Mesenchymal stem cell (in vitro differentiated cells and primary cell): ENCODE results near the gene TOX2.

ENCODE experiments used
- DNase-seq: peaks from one replicate; pipeline ENCODE4 v3.0.0-alpha.2; 2013
- H2AFZ ChIP-seq: one replicate; pipeline ENCODE4 v1.6.1; 2013; ENCODE audit warnings: low read depth, mild to moderate bottlenecking, control low read depth, inconsistent platforms, low read length, moderate library complexity
- H2AK5ac ChIP-seq: 2 replicates; pipeline ENCODE4 v1.6.1; 2013; ENCODE audit warnings: low read length, moderate library complexity, mild to moderate bottlenecking, inconsistent platforms; ENCODE audit not compliant: severe bottlenecking
- H2BK120ac ChIP-seq: one replicate; pipeline ENCODE4 v1.6.1; 2013; ENCODE audit warnings: low read depth, mild to moderate bottlenecking, inconsistent platforms, low read length, moderate library complexity
- H2BK12ac ChIP-seq, 2 experiments: one replicate each; pipeline ENCODE4 v1.6.1; 2013; ENCODE audit warnings: inconsistent platforms in 2 of 2, low read length in 2 of 2, mild to moderate bottlenecking in 2 of 2, moderate library complexity in 2 of 2, control low read depth in 1 of 2
- H2BK15ac ChIP-seq: one replicate; pipeline ENCODE4 v1.6.1; 2013; ENCODE audit warnings: mild to moderate bottlenecking, low read depth, inconsistent platforms; ENCODE audit not compliant: poor library complexity, severe bottlenecking
- H2BK5ac ChIP-seq: 2 replicates; pipeline ENCODE4 v1.6.1; 2013; ENCODE audit warnings: low read depth, mild to moderate bottlenecking, low read length, control low read depth, inconsistent platforms; ENCODE audit not compliant: poor library complexity, severe bottlenecking
- H3K14ac ChIP-seq, 2 experiments: one replicate each; pipeline ENCODE4 v1.6.1; 2013; ENCODE audit warnings: inconsistent platforms in 2 of 2, low read length in 2 of 2, control low read depth in 1 of 2, mild to moderate bottlenecking in 1 of 2, moderate library complexity in 1 of 2
- H3K18ac ChIP-seq, 2 experiments: one replicate each; pipeline ENCODE4 v1.6.1; 2013; ENCODE audit warnings: inconsistent platforms in 2 of 2, low read length in 2 of 2, control low read depth in 1 of 2, low read depth in 1 of 2, mild to moderate bottlenecking in 1 of 2
- H3K23ac ChIP-seq, 2 experiments: one replicate each; pipeline ENCODE4 v1.6.1; 2013; ENCODE audit warnings: inconsistent platforms in 2 of 2, low read length in 2 of 2, mild to moderate bottlenecking in 2 of 2, moderate library complexity in 2 of 2, control low read depth in 1 of 2
- H3K27ac ChIP-seq: 2 replicates; pipeline ENCODE4 v1.5.1; 2013; ENCODE audit warnings: mild to moderate bottlenecking, moderate library complexity, low read length, control low read depth, inconsistent platforms; ENCODE audit not compliant: poor library complexity, severe bottlenecking
- H3K27me3 ChIP-seq, 2 experiments: 2 replicates each; pipeline versions ENCODE4 v1.6.1 to v1.7.0; 2013; ENCODE audit warnings: low read length in 2 of 2, mild to moderate bottlenecking in 2 of 2, moderate library complexity in 2 of 2, control low read depth in 1 of 2, inconsistent platforms in 1 of 2; ENCODE audit not compliant: control insufficient read depth in 1 of 2, insufficient read depth in 1 of 2
- H3K36me3 ChIP-seq, 2 experiments: 2 replicates each; pipeline versions ENCODE4 v1.6.1 to v1.7.0; 2013; ENCODE audit warnings: low read length in 2 of 2, control low read depth in 1 of 2, inconsistent platforms in 1 of 2, low read depth in 1 of 2, mild to moderate bottlenecking in 1 of 2; ENCODE audit not compliant: insufficient read depth in 2 of 2, control insufficient read depth in 1 of 2
- H3K4ac ChIP-seq, 2 experiments: one replicate each; pipeline ENCODE4 v1.6.1; 2013; ENCODE audit warnings: inconsistent platforms in 2 of 2, low read length in 2 of 2, mild to moderate bottlenecking in 2 of 2, moderate library complexity in 2 of 2, control low read depth in 1 of 2, low read depth in 1 of 2
- H3K4me1 ChIP-seq: 2 replicates; pipeline ENCODE4 v1.6.1; 2013; ENCODE audit warnings: low read depth, low read length, control low read depth; ENCODE audit not compliant: control insufficient read depth, insufficient read depth
- H3K4me2 ChIP-seq: 2 replicates; pipeline ENCODE4 v1.6.1; 2013; ENCODE audit warnings: low read length, mild to moderate bottlenecking, inconsistent platforms; ENCODE audit not compliant: poor library complexity, severe bottlenecking
- H3K4me3 ChIP-seq, 2 experiments: 2 replicates each; pipeline versions ENCODE4 v1.5.1 to v1.7.0; 2013; ENCODE audit warnings: low read length in 2 of 2, mild to moderate bottlenecking in 2 of 2, control low read depth in 1 of 2, low read depth in 1 of 2; ENCODE audit not compliant: insufficient read depth in 1 of 2
- H3K79me1 ChIP-seq: replicated peaks from 2 replicates; pipeline ENCODE4 v1.6.1; 2013; ENCODE audit warnings: mild to moderate bottlenecking, control low read depth, low read length, inconsistent platforms; ENCODE audit not compliant: poor library complexity, severe bottlenecking
- H3K9ac ChIP-seq: 2 replicates; pipeline ENCODE4 v1.7.0; 2013; ENCODE audit warnings: mild to moderate bottlenecking, low read length, moderate library complexity
- H3K9me3 ChIP-seq: 2 replicates; pipeline ENCODE4 v1.7.0; 2013; ENCODE audit warnings: mild to moderate bottlenecking, low read length; ENCODE audit not compliant: control insufficient read depth
- H4K8ac ChIP-seq: one replicate; pipeline ENCODE4 v1.6.1; 2013; ENCODE audit warnings: inconsistent platforms, mild to moderate bottlenecking, low read length, moderate library complexity
- H4K91ac ChIP-seq: one replicate; pipeline ENCODE4 v1.6.1; 2013; ENCODE audit warnings: mild to moderate bottlenecking, low read length, inconsistent platforms
- WGBS: methylation state at CpG from one replicate; pipeline ENCODE4 v1.1.7; 2013; ENCODE audit warnings: mixed read lengths; 5-methylcytosine and 5-hydroxymethylcytosine counted together

Gene TOX2

GRCh38 chr20:43920797-43921196 lies 6.1 kb downstream of the TOX2 start:
- Histone ChIP-seq H3K4me2 (no peak overlapping the region), H2BK120ac (no peak overlapping the region), H3K18ac (no peak overlapping the region), H4K91ac (no peak overlapping the region), H3K79me1 (no peaks in the 10 kb centered on the region), H3K9ac (no peak overlapping the region), H2BK15ac (no peak overlapping the region), H3K4me3 (no peak overlapping the region), H2BK12ac (no peak overlapping the region), H3K23ac (no peak overlapping the region), H4K8ac (no peak overlapping the region), H3K14ac (no peak overlapping the region), H3K9me3 (no peaks in the 10 kb centered on the region), H2AK5ac (no peak overlapping the region), H2AFZ (no peak overlapping the region), H3K27ac (no peak overlapping the region), H3K36me3 (no peaks in the 10 kb centered on the region), H3K4ac (no peak overlapping the region), H3K27me3 (peaks cover 6 to 85% of the 10 kb centered on the region in 2 experiments), H3K4me1 (peaks cover 6% of the 10 kb centered on the region), H2BK5ac (no peak overlapping the region)
- WGBS, result 97% methylated on average over 4 of the region's 4 CpGs
- no peak for DNase-seq

- Histone ChIP-seq H3K4me1 (peaks cover under 1% of the 10 kb centered on the region), H2AK5ac (no peak overlapping the region), H3K18ac (no peak overlapping the region), H3K4me3 (no peak overlapping the region), H3K79me1 (no peaks in the 10 kb centered on the region), H3K27me3 (peaks cover 6 to 85% of the 10 kb centered on the region in 2 experiments), H3K9me3 (no peaks in the 10 kb centered on the region), H3K4ac (no peak overlapping the region), H3K14ac (no peak overlapping the region), H2BK15ac (no peak overlapping the region), H3K4me2 (no peak overlapping the region), H3K23ac (no peak overlapping the region), H4K8ac (no peak overlapping the region), H3K36me3 (no peaks in the 10 kb centered on the region), H3K27ac (no peak overlapping the region), H4K91ac (no peak overlapping the region), H2BK12ac (no peak overlapping the region), H2BK120ac (no peak overlapping the region), H2BK5ac (no peak overlapping the region), H2AFZ (no peak overlapping the region), H3K9ac (no peak overlapping the region)
- 88% methylated on average over 2 of the region's 2 CpGs for WGBS
- no peak for DNase-seq
These were observed 6.7 kb downstream of the TOX2 start for GRCh38 chr20:43921227-43921780.

GRCh38 chr20:43922614-43923013 lies 8.0 kb downstream of the TOX2 start:
- Histone ChIP-seq H3K27me3 (peaks cover 6 to 83% of the 10 kb centered on the region in 2 experiments), H3K36me3 (no peaks in the 10 kb centered on the region), H4K91ac (no peak overlapping the region), H2AK5ac (no peak overlapping the region), H3K4ac (no peak overlapping the region), H3K23ac (no peak overlapping the region), H3K9ac (no peak overlapping the region), H3K9me3 (no peaks in the 10 kb centered on the region), H2BK12ac (no peak overlapping the region), H2BK5ac (no peak overlapping the region), H2BK120ac (no peak overlapping the region), H2BK15ac (no peak overlapping the region), H3K27ac (no peak overlapping the region), H3K4me2 (no peak overlapping the region), H2AFZ (no peak overlapping the region), H3K79me1 (no peaks in the 10 kb centered on the region), H3K4me3 (no peak overlapping the region), H3K18ac (no peak overlapping the region), H4K8ac (no peak overlapping the region), H3K4me1 (no peaks in the 10 kb centered on the region), H3K14ac (no peak overlapping the region)
- 93% methylated on average over 2 of the region's 2 CpGs for WGBS
- no peak for DNase-seq

DNA sequence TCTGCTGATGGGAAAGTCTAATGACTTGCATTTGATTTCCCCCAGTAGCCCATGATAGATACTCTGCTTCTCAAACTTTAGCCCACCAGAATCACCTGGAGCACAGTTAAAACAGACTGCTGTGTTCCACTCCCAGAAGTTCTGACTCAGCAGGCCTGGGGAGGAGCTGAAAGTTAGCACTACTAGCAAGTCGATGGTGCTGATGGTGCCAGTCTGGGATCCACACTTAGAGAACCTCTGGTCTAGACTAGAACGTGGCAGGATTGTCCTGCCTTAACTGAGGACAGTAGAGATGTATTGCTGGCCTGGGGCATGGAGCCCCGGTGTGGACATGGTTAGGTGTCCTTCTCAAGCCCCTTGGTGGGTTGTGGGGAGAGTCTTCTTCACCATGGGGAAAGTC lies 8.7 kb downstream of the TOX2 start:
- no peak overlapping the region for H4K91ac ChIP-seq
- no peak overlapping the region for H2BK120ac ChIP-seq
- no peak overlapping the region for H2BK15ac ChIP-seq
- H2AK5ac ChIP-seq, result no peak overlapping the region
- H3K9ac ChIP-seq, result no peak overlapping the region
- no peaks in the 10 kb centered on the region for H3K79me1 ChIP-seq
- no peak overlapping the region for H3K4me3 ChIP-seq
- H3K23ac ChIP-seq, result peak overlapping the region in 1 of 2 experiments; percentile 77
- no peak overlapping the region for H3K18ac ChIP-seq
- H3K14ac ChIP-seq, result peak overlapping the region in 1 of 2 experiments; percentile 49
- H3K27ac ChIP-seq, result no peak overlapping the region
- H3K27me3 ChIP-seq, result peaks cover 6 to 83% of the 10 kb centered on the region in 2 experiments
- H2BK5ac ChIP-seq, result no peak overlapping the region
- no peaks in the 10 kb centered on the region for H3K4me1 ChIP-seq
- peak overlapping the region in 1 of 2 experiments; percentile 68 for H2BK12ac ChIP-seq
- H2AFZ ChIP-seq, result no peak overlapping the region
- no peaks in the 10 kb centered on the region for H3K9me3 ChIP-seq
- no peak overlapping the region for H3K4me2 ChIP-seq
- H3K4ac ChIP-seq, result no peak overlapping the region
- no peak overlapping the region for H4K8ac ChIP-seq
- DNase-seq, result no peak
- no peaks in the 10 kb centered on the region for H3K36me3 ChIP-seq
- WGBS, result 94% methylated on average over 3 of the region's 3 CpGs
